ENCODE data around the gene GUCA2B. TPM values are rescaled to one million over a fixed set of nuclear protein-coding genes. Genes with fewer than 3 reads are reported as not detected.

GUCA2B gene
- total and polyA plus RNA-seq, 7 donors = 0.06 TPM; not detected in 6

DNA sequence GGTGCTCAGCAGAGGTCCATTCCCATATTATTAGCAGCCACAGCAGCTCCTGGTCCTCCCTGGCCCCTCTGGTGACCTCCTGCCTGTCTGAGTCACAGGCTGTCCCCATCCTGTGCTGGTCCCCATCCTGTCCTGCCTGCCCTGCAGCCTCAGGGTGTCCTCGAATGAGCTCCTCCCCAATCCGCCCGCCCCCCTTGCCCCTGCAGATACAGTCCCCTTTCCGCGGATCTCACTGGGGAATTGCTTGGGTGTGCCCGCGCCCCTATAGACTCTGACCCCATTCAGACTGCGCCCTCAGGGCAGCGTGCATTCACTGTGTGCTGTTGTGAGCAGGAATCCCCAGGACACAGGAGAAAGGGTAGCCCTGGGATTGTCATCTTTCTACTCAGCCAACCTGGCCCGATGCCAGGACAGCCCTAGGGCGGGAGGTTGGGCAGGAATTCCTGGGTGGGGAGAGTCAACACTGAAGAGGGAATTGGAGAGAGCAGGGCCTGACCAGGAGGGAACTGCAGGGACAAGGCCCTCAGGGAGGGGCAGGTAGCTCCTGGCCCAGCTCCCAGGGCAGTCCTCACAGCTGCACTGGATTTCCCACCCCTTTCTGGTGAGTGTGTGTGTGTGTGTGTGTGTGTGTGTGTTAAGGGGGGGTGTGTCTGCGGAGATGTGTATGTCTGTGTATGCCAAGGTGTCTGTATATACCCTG, 12.5 kb downstream of the GUCA2B start:
- Histone ChIP-seq H3K4me3 (no peak overlapping the region), H3K27ac (no peak overlapping the region), H3K36me3 (ENCODE audit: insufficient read depth in 1 of 2, low read depth in 1 of 2) (no peaks in the 10 kb centered on the region), H3K27me3 (ENCODE audit: insufficient read depth in 3 of 3, low read length in 2 of 3) (no peaks in the 10 kb centered on the region), H3K4me1 (no peaks in the 10 kb centered on the region), H3K9me3 (peaks cover under 1% of the 10 kb centered on the region)
- intact Hi-C loops (cut with DNase I) = no loop called here
- DNase-seq (no peak), ATAC-seq (peak; percentile 63 to 75 (median 66))
- TF ChIP-seq, protein P1, sequence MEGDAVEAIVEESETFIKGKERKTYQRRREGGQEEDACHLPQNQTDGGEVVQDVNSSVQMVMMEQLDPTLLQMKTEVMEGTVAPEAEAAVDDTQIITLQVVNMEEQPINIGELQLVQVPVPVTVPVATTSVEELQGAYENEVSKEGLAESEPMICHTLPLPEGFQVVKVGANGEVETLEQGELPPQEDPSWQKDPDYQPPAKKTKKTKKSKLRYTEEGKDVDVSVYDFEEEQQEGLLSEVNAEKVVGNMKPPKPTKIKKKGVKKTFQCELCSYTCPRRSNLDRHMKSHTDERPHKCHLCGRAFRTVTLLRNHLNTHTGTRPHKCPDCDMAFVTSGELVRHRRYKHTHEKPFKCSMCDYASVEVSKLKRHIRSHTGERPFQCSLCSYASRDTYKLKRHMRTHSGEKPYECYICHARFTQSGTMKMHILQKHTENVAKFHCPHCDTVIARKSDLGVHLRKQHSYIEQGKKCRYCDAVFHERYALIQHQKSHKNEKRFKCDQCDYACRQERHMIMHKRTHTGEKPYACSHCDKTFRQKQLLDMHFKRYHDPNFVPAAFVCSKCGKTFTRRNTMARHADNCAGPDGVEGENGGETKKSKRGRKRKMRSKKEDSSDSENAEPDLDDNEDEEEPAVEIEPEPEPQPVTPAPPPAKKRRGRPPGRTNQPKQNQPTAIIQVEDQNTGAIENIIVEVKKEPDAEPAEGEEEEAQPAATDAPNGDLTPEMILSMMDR (IDR thresholded peaks at IDR 0.05) = no peak
- 30 to 43% (median 38%) methylated on average over 11 to 12 of the region's 12 CpGs for WGBS, 3 donors

DNA sequence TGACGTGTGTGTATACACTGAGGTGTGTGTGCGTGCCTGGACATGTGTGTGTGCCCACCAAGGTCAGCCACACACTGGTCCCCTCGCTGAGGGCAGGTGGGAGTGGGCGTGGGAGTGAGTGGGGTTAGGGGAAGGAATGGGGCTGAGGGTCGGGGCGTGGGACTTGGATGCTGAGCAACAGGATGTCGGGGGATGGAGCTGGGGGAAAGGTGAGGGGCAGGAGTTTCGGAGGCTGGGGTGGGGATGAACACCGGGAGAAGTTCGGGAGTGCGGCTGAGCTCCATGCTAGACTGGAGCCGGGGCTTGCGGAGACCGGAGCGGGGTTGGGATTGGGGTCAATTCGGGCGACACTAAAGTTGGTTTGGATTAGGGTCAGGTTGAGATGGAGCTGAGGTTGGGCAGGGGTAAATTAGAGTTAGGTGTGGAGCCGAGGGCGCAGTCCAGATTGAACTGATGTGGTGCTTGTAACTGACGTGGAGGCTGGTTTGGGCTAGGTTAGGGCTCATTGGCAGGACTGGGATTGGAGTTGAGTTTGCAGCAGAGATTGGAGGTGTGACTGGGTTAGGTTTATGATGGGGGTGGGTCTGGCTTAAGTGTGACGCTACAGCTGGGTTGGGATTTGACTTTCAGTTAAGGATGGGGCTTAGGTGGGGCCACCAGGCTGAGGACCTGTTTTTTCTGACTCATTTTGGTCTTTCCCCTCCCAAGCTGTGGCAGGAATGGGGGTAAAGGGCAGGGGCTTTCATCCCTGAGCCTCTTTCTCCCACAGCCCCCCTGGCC, 14.6 kb downstream of the GUCA2B start:
- ATAC-seq (no peak), DNase-seq (no peak)
- WGBS, 3 donors = 78 to 82% (median 81%) methylated on average over 21 of the region's 21 CpGs
- Histone ChIP-seq H3K9me3 (no peaks in the 10 kb centered on the region), H3K27me3 (ENCODE audit: insufficient read depth in 3 of 3, low read length in 2 of 3) (no peaks in the 10 kb centered on the region), H3K27ac (no peak overlapping the region), H3K36me3 (ENCODE audit: insufficient read depth in 1 of 2, low read depth in 1 of 2) (no peaks in the 10 kb centered on the region), H3K4me3 (no peak overlapping the region), H3K4me1 (peaks cover 10% of the 10 kb centered on the region)
- TF ChIP-seq, protein P1 (IDR thresholded peaks at IDR 0.05) = no peak
- intact Hi-C loops (cut with DNase I) = no loop called here

DNA sequence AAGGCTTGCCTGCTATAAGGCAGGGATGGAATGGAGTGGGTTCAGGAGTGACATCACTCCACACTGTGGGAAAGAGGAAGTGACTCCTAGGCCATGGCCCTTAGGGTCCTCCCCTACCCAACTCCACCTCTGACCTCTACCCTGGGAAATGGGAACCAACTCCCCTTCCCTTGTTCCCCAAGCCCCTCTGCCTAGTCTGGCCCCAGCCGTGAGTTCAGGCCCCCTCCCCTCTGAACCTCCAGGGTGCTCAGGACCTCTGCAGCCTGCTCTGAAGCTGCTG, 15.1 kb downstream of the GUCA2B start:
- Histone ChIP-seq H3K9me3 (no peaks in the 10 kb centered on the region), H3K4me1 (peaks cover 16% of the 10 kb centered on the region), H3K4me3 (no peak overlapping the region), H3K27me3 (ENCODE audit: insufficient read depth in 3 of 3, low read length in 2 of 3) (no peaks in the 10 kb centered on the region), H3K27ac (no peak overlapping the region), H3K36me3 (ENCODE audit: insufficient read depth in 1 of 2, low read depth in 1 of 2) (no peaks in the 10 kb centered on the region)
- WGBS, 3 donors = 64 to 88% (median 71%) methylated on average over 1 of the region's 1 CpG
- TF ChIP-seq, protein P1 (IDR thresholded peaks at IDR 0.05) = no peak
- ATAC-seq = no peak
- intact Hi-C loops (cut with DNase I) = no loop called here
- DNase-seq = no peak

DNA sequence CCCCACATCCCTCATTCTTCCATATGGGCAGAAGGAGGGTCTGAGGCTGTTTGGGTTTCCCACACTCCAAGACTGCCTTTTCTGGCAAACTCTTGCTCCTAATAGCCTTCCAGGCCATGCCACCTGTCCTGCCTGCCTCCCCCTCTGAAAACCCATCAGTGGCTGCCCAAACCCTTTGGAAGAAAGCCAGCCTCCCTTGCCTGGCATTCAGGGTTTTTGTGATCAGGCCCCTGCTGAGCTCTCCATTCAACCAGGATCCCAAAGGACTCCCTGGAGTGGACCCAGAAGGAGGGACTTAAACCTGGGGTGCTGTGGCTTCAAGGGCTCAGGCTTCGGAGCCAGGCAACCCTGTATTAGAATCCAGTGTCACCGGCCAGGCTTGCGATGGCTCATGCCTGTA, 15.6 kb downstream of the GUCA2B start:
- TF ChIP-seq, protein P1 (IDR thresholded peaks at IDR 0.05) = no peak
- Histone ChIP-seq H3K27me3 (ENCODE audit: insufficient read depth in 3 of 3, low read length in 2 of 3) (no peaks in the 10 kb centered on the region), H3K4me3 (no peak overlapping the region), H3K4me1 (peaks cover 20% of the 10 kb centered on the region), H3K36me3 (ENCODE audit: insufficient read depth in 1 of 2, low read depth in 1 of 2) (no peaks in the 10 kb centered on the region), H3K27ac (no peak overlapping the region), H3K9me3 (no peaks in the 10 kb centered on the region)
- ATAC-seq (no peak), DNase-seq (no peak)
- 65 to 72% (median 67%) methylated on average over 3 of the region's 3 CpGs for WGBS, 3 donors
- intact Hi-C loops (cut with DNase I) = no loop called here
